ENCODE measurements around the gene QSOX1.

GRCh38 chr1:180197231-180197630 lies 42.6 kb downstream of the QSOX1 start:
- TF ChIP-seq CTCF (IDR thresholded peaks at IDR 0.05) (no peak), POLR2A (IDR thresholded peaks at IDR 0.05) (no peak)

Data from Peyer's patch (tissue), 4 donors.